ENCODE data around the gene RIMKLB.
"Not testable (repeated sequence)": the region's sequence is repeated elsewhere in the genome, so short reads cannot be mapped to it uniquely, and the experiment has no call there.

RIMKLB gene

DNA sequence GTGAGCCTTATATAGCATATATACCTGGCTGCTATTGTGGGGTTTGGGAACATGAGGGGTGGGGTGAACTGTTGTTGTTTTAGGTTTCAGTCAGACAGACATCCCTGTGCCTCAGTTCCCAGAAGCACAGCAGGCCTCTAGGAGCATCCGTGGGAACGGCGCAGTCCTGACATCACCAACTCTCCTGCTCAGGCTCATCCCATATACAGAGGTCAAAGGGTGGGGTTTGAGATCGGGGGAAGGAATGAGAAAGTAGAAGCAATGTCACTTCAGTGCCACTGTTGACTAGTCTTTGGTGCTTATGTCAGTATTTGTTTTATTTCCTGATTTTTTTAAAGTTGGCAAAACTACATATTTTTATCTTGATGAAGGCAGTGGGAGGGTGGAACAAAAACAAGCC is 81.5 kb downstream of the RIMKLB start:
- DNase-seq (ENCODE audit: low spot score): no peak

DNA sequence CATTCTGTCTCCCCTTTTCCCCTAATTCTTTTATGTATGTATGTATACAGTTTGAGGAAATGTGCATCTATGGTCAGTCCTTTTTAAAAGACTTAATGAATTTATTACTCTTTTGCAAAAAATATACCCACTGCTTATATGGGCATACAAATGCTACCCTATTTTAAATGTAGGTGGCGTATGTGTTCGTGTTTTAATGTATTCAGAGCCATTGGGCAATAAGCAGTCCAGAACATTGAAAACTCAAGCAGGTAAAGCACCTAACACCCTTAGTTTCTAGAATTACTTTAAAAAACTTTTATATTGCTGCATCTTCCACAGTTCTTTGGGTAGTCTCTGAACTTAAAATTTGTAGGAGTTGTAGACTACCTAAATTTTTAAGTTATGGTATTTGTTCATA is 82.1 kb downstream of the RIMKLB start:
- no peak for DNase-seq (ENCODE audit: low spot score)

GRCh38 chr12:8780389-8780788 is 82.6 kb downstream of the RIMKLB start:
- DNase-seq (ENCODE audit: low spot score): no peak

- DNase-seq (ENCODE audit: low spot score): no peak
Observed at GRCh38 chr12:8781381-8782127, 83.8 kb downstream of the RIMKLB start.

- DNase-seq (ENCODE audit: low spot score): no peak
Observed at GRCh38 chr12:8784290-8784888, 86.6 kb downstream of the RIMKLB start.

GRCh38 chr12:8785499-8785898 is 87.7 kb downstream of the RIMKLB start:
- no peak for DNase-seq (ENCODE audit: low spot score)

GRCh38 chr12:8787206-8787605 is 89.4 kb downstream of the RIMKLB start:
- not testable (repeated sequence) for DNase-seq (ENCODE audit: low spot score)

DNA sequence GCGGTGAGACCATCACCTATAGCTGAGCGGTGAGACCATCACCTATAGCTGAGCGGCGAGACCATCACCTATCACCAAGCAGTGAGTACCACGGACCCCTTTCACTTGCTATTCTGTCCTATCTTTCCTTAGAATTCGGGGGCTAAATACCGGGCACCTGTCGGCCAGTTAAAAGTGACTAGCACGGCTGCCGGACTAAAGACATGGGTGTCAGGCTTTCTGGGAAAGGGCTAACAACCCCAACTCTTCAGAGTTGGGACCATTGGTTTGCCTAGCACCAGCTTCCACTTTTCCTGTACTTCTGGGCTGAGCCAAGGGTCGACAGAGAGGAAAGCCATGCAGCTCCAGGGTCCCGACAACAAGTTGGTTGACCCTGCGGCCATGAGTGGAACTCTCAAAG is 90.9 kb downstream of the RIMKLB start:
- not testable (repeated sequence) for DNase-seq (ENCODE audit: low spot score)

- DNase-seq (ENCODE audit: low spot score): not testable (repeated sequence)
Observed at GRCh38 chr12:8789341-8790013, 91.7 kb downstream of the RIMKLB start.

GRCh38 chr12:8793226-8793625 is 95.4 kb downstream of the RIMKLB start:
- DNase-seq (ENCODE audit: low spot score): not testable (repeated sequence)

GRCh38 chr12:8794611-8795010 is 96.8 kb downstream of the RIMKLB start:
- DNase-seq (ENCODE audit: low spot score): not testable (repeated sequence)

DNA sequence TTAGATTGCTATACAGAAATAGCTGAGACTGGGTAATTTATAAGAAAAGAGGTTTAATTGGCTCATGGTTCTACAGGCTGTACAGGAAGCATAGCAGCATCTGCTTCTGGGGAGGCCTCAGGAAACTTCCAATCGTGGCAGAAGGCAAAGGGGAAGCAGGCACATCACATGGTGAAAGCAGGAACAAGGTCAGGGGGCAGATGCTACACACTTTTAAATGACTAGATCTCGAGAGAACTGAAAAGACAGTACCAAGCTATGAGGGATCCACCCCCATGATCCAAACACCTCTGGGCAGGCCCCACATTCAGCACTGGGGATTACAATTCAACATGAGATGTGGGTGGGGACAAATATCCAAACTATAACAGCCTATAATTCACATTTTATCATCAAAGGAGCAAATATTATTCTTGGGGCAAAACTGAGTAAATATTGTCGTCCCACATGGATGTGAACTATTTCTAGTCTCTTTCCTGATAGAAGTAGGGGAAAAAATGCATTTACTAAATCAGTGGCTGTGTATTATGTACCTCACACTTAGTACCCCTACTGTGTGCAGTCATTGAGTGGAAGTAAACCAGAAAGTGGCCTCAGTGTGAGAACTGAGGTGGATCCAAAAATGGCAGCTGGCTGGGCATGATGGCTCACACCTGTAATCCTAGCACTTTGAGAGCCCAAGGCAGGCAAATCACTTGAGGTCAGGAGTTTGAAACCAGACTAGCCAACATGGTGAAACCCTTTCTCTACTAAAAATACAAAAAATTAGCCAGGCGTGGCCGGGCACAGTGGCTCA is 99.2 kb downstream of the RIMKLB start:
- no peak for DNase-seq (ENCODE audit: low spot score)

DNA sequence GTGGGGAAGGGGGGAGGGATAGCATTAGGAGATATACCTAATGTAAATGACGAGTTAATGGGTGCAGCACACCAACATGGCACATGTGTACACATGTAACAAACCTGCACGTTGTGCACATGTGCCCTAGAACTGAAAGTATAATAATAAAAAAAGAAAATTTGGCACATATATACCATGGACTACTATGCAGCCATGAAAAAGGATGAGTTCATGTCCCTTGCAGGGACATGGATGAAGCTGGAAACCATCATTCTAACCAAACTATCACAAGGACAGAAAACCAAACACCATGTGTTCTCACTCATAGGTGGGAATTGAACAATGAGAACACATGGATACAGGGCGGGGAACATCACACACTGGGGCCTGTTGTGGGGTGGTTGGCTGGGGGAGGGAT is 103.4 kb downstream of the RIMKLB start:
- not testable (repeated sequence) for DNase-seq (ENCODE audit: low spot score)

DNA sequence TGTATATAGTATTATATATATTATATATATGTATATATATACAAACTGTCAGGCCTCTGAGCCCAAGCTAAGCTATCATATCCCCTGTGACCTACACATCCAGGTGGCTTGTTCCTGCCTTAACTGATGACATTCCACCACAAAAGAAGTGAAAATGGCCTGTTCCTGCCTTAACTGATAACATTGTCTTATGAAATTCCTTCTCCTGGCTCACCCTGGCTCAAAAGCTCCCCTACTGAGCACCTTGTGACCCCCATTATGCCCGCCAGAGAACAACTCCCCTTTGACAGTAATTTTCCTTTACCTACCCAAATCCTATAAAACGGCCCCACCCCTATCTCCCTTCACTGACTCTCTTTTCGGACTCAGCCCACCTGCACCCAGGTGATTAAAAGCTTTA is 107.0 kb downstream of the RIMKLB start:
- DNase-seq (ENCODE audit: low spot score): not testable (repeated sequence)

DNA sequence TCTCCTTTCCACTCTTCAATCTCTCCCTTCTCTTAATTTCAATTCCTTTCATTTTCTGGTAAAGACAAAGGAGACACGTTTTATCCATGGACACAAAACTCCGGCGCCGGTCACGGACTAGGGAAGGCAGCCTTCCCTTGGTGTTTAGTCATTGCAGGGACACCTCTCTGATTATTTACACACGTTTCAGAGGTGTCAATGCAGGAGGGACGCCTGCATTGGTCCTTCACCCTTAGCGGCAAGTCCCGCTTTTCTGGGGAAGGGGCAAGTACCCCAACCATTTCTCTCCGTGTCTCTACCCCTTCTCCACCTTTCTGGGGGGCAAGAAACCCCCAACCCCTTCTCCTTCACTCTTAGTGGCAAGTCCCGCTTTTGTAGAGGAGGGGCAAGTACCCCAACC is 107.7 kb downstream of the RIMKLB start:
- DNase-seq (ENCODE audit: low spot score): not testable (repeated sequence)

GRCh38 chr12:8807084-8807483 is 109.3 kb downstream of the RIMKLB start:
- DNase-seq (ENCODE audit: low spot score): not testable (repeated sequence)

DNA sequence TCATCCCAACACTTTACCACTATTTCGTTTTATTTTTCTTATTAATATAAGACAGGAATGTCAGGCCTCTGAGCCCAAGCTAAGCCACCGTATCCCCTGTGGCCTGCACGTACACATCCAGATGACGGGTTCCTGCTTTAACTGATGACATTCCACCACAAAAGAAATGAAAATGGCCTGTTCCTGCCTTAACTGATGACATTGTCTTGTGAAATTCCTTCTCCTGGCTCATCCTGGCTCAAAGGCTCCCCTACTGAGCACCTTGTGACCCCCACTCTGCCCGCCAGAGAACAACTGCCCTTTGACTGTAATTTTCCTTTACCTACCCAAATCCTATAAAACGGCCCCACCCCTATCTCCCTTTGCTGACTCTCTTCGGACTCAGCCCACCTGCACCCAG is 112.3 kb downstream of the RIMKLB start:
- not testable (repeated sequence) for DNase-seq (ENCODE audit: low spot score)

DNA sequence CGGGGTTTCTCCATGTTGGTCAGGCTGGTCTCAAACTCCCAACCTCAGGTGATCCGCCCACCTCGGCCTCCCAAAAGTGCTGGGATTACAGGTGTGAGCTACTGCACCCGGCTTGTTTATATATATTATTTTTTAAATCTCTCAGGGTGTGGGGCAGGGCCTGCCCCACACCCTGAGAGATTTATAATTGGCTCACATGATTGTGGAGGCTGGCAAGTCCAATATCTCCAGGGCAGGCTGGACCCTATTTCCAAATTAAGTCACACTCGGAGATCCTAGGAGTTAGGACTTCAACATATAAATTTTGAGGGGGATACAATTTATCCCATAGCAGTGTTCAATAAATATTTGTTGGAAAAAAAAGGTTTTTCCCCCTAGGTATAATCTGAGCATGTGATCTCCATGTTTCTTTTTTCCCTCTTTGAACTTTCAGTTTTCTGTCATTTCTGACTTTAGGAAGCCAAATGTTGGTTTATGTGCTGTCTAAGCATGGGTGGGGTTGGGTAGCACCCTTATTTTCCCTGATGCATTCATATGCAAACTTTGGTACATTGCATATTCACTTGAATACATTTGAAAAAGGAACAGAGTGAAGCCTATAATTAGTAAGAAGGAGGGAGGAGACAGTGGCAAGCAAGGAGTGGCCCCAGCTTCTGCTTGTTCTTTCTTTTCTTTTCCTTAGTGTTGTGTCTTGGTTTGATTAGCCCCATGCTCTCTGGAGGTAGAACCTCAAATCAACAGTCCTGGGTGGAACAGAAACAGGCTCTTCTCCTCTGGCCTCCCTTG is 116.0 kb downstream of the RIMKLB start:
- no peak for DNase-seq (ENCODE audit: low spot score)

DNA sequence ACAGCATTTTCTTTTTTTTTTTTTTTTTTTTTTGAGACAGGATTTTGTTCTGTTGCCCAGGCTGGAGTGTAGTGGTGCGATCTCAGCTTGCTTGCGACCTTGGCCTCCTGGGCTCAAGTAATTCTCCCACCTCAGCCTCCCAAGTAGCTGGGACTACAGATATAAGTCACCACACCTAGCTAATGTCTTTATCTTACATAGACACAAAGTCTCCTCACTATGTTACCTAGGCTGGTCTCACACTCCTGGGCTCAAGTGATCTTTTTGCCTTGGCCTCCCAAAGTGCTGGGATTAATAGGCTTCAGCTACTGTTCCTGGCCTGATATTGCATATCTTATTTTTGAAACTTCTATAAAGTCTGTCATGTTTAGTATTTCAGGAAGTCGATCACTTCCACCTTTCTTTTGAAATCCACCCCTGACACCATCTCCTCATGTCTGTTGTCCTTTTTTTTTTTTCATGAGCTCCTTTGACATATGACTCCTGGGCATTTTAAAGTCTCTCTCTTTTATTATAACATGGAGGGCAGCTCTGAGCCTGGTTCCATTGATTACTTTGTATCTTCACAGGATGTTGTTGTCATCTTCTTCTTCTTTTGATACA is 118.8 kb downstream of the RIMKLB start:
- no peak for DNase-seq (ENCODE audit: low spot score)

DNA sequence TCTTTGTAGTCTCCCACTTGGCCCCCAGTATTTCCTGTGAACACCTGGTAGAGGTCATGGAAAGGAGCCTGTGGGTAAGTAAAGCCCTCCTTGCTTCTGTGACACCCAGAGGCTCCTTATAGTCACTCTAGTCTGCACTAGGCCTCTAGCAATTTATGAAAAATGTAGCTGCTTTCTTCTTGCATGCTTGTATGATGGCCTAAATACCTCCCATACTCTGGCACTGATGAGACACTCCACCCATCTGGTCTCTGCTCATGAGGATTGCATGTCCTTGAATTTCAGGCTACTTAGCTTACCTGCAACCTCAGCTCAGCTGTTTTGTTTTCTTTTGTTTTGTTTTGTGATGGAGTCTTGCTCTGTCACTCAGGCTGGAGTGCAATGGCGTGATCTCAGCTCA is 120.1 kb downstream of the RIMKLB start:
- DNase-seq (ENCODE audit: low spot score): no peak

- DNase-seq (ENCODE audit: low spot score): no peak
Observed at GRCh38 chr12:8818526-8818925, 120.7 kb downstream of the RIMKLB start.

All from CD4-positive, alpha-beta T cell treated with Interleukin-2 at 100 ng/mL for 4 hours (primary cell).